ENCODE results near the gene OR52A1.

OR52A1 gene

DNA sequence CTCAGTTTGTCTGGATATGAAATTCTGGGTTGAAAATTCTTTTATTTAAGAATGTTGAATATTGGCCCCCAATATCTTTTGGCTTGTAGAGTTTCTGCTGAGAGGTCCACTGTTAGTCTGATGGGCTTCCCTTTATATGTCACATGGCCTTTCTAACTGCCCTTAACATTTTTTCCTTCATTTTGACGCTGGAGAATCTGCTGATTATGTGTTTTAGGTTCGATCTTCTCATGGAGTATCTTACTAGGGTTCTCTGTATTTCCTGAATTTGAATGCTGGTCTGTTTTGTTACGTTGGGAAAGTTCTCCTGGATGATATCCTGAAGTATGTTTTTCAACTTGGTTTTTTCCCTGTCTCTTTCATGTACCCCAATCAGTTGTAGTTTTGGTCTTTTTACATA lies 39.2 kb downstream of the OR52A1 start:
- ChIA-PET CTCF (no interaction called here), POLR2A (ENCODE audit: low non-redundant PET) (no interaction called here)
- no peak for DNase-seq (ENCODE audit: low spot score)
- no peak for TF ChIP-seq CTCF (conservative IDR thresholded peaks at IDR 0.05; ENCODE audit: low read depth)
- no peak overlapping the region for H3K27ac ChIP-seq

DNA sequence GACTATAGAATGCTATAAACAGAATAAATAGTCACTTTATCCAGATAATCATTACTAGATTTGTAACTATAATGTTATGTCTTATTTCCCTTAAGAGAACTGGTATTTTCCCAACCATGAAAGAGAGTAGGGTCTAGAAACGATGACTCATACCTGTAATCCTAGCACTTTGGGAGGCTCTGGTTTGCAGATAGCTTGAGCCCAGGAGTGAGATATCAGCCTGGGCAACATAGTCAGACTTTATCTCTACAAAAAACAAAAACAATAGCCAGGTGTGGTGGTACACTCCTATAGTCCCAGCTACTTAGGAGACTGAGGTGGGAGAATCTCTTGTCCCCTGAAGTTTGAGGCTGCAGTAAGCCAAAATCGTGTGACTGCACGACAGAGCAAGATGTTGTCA lies 47.3 kb downstream of the OR52A1 start:
- POLR2A ChIA-PET (ENCODE audit: low non-redundant PET), result no interaction called here
- CTCF ChIA-PET, result no interaction called here
- no peak for DNase-seq (ENCODE audit: low spot score)
- TF ChIP-seq CTCF (conservative IDR thresholded peaks at IDR 0.05; ENCODE audit: low read depth), result no peak
- no peak overlapping the region for H3K27ac ChIP-seq

GRCh38 chr11:5103066-5103465 lies 51.5 kb downstream of the OR52A1 start:
- CTCF ChIA-PET, result no interaction called here
- no peak overlapping the region for H3K27ac ChIP-seq
- POLR2A ChIA-PET (ENCODE audit: low non-redundant PET), result no interaction called here
- TF ChIP-seq CTCF (conservative IDR thresholded peaks at IDR 0.05; ENCODE audit: low read depth), result no peak
- no peak for DNase-seq (ENCODE audit: low spot score)

DNA sequence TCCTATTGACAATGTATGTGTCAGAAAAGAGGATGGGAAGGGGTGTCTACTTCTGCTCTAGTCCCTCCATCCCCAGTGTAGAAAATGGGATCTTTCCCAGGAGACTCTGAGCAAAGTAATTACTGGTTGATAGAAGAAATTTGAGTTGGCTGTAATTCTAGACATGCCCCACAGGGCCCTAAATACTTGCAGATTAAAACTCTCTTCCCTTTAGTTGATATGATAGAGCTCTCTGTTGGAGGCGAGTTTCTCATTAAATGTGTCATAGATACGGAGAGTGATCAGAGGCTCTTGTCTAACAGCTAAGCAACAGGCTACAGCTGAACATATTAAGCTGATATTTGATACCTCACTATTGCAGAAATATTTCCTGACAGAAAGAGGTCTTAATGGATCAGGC lies 52.3 kb downstream of the OR52A1 start:
- ChIA-PET CTCF (interaction anchor here (0.6 kb wide), 1 partner anchor 469 kb away, joined by 7 read pairs; no protein-coding TSS in a partner anchor), POLR2A (ENCODE audit: low non-redundant PET) (no interaction called here)
- no peak overlapping the region for H3K27ac ChIP-seq
- DNase-seq (ENCODE audit: low spot score), result no peak
- no peak for TF ChIP-seq CTCF (conservative IDR thresholded peaks at IDR 0.05; ENCODE audit: low read depth)

DNA sequence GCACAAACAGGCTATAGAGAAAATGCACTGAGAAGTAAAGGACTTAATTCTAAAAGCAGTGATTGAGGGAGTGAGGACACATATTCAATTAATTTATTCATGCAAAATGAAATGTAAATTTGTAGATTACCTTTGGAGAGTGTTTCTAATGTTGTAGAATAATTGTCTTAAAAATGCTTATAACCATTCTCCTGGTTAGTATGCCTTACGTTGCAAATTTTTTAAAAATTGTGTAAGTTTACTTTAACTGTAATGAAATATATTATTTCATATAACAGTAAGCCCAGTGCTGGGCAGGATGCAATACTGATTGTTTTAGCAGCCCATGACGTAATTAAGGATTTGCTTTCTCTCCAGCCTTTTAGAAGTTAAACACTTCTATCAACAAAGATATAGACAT lies 58.5 kb downstream of the OR52A1 start:
- no peak overlapping the region for H3K27ac ChIP-seq
- no peak for TF ChIP-seq CTCF (conservative IDR thresholded peaks at IDR 0.05; ENCODE audit: low read depth)
- ChIA-PET CTCF (no interaction called here), POLR2A (ENCODE audit: low non-redundant PET) (no interaction called here)
- DNase-seq (ENCODE audit: low spot score), result no peak
